ENCODE results near the gene ADGRG6.

- TF ChIP-seq POLR2A (IDR thresholded peaks at IDR 0.05): no peak
- no peak for TF ChIP-seq CTCF (IDR thresholded peaks at IDR 0.05)
Measured at GRCh38 chr6:142350309-142350708, 48.5 kb downstream of the ADGRG6 start.
